GM12878 (cell line): ENCODE results near the gene BHLHE23. TPM values are rescaled to one million over a fixed set of nuclear protein-coding genes. Genes with fewer than 3 reads are reported as not detected.

Source experiments
- BHLHE40 ChIP-seq, 2 experiments: fragments of 450-650 bp in 1 of 2; IDR thresholded peaks; 2 replicates each; pipeline ENCODE4 v1.6.1; 2011 to 2017; ENCODE audit warnings: low read depth in 2 of 2, borderline replicate concordance in 1 of 2, improper control_type of control experiment in 1 of 2, low read length in 1 of 2, mild to moderate bottlenecking in 1 of 2
- CBFB ChIP-seq: IDR thresholded peaks from 2 replicates; pipeline ENCODE4 v1.6.1; 2016; ENCODE audit warnings: antibody characterized with exemption, low read depth
- DPF2 ChIP-seq: fragments of 450-650 bp; IDR thresholded peaks from 2 replicates; pipeline ENCODE4 v1.6.1; 2017; ENCODE audit warnings: mild to moderate bottlenecking
- FOXM1 ChIP-seq: IDR thresholded peaks from 2 replicates; pipeline ENCODE4 v1.6.1; 2012; ENCODE audit warnings: low read depth, mild to moderate bottlenecking, inconsistent platforms, low read length, moderate library complexity
- MTA3 ChIP-seq: IDR thresholded peaks from 2 replicates; pipeline ENCODE4 v1.6.1; 2012; ENCODE audit warnings: low read length, inconsistent platforms, borderline replicate concordance
- MYB ChIP-seq: fragments of 150-350 bp; IDR thresholded peaks from 2 replicates; pipeline ENCODE4 v1.6.1; 2014; ENCODE audit warnings: mild to moderate bottlenecking, low read depth, low read length, borderline replicate concordance
- NFYA ChIP-seq: IDR thresholded peaks from 2 replicates; pipeline ENCODE4 v1.6.1; 2011; ENCODE audit warnings: low read depth, mild to moderate bottlenecking, low read length, improper control_type of control experiment, borderline replicate concordance
- POLR2A ChIP-seq: IDR thresholded peaks from 2 replicates; pipeline ENCODE4 v1.6.1; 2011; ENCODE audit warnings: low read depth, mild to moderate bottlenecking, low read length
- RAD51 ChIP-seq: fragments of 450-650 bp; IDR thresholded peaks from 2 replicates; pipeline ENCODE4 v1.6.1; 2016; ENCODE audit warnings: moderate library complexity, mild to moderate bottlenecking, inconsistent platforms
- RELA ChIP-seq: fragments of 450-650 bp; IDR thresholded peaks from 2 replicates; pipeline ENCODE4 v1.8.0; 2014; ENCODE audit warnings: borderline replicate concordance; ENCODE audit not compliant: partially characterized antibody
- RFX5 ChIP-seq: IDR thresholded peaks from 2 replicates; pipeline ENCODE4 v1.6.1; 2011; ENCODE audit warnings: low read depth, low read length, improper control_type of control experiment
- RUNX3 ChIP-seq: IDR thresholded peaks from 2 replicates; pipeline ENCODE4 v1.6.1; 2012; ENCODE audit warnings: low read length, inconsistent platforms
- SMARCA5 ChIP-seq: fragments of 450-650 bp; IDR thresholded peaks from 2 replicates; pipeline ENCODE4 v1.6.1; 2017; ENCODE audit warnings: mild to moderate bottlenecking
- polyA plus RNA-seq, 11 experiments: library from polyadenylated mRNA; depleted of rRNA in 4 of 11; unstranded in 6 of 11; stranded (reverse) in 5 of 11; fragments of >200 nt; fragmentation: Nextera tagmentation in 4 of 11; fragmentation: Illumina TruSeq in 1 of 11; extraction: Ambion mirVana in 4 of 11; extraction: Trizol in 1 of 11; gene quantifications; 1 replicate in 1 of 11; 2 replicates in 10 of 11; pipeline versions ENCODE4 v1.2.1 to v1.2.3, GENCODE V29; 2011 to 2016; ENCODE audit warnings: inconsistent platforms in 2 of 11, missing spikeins in 2 of 11, low read depth in 1 of 11
- total RNA-seq, 4 experiments: library from RNA; depleted of rRNA in 3 of 4; stranded (reverse); fragments of >200 nt in 3 of 4; fragmentation: Illumina TruSeq in 1 of 4; extraction: Trizol in 1 of 4; gene quantifications; 2 replicates each; pipeline versions ENCODE4 v1.2.1 to v1.2.3, GENCODE V29; 2013 to 2021
- TF ChIP-seq, protein P1 (sequence below): fragments of 450-650 bp; formaldehyde crosslinking; IDR thresholded peaks from 2 replicates; pipeline ENCODE4 v1.4.0; 2022; ENCODE audit warnings: mild to moderate bottlenecking, moderate library complexity
- TF ChIP-seq, protein P2 (sequence below): IDR thresholded peaks from 2 replicates; pipeline ENCODE4 v1.6.1; 2011; ENCODE audit warnings: mild to moderate bottlenecking, low read depth, low read length, moderate library complexity; ENCODE audit not compliant: insufficient replicate concordance
- TF ChIP-seq, protein P3 (sequence below): IDR thresholded peaks from 2 replicates; pipeline ENCODE4 v1.6.1; 2012; ENCODE audit warnings: low read length, inconsistent platforms
- TF ChIP-seq, protein P4 (sequence below): fragments of 150-350 bp; IDR thresholded peaks from 2 replicates; pipeline ENCODE4 v1.6.1; 2014; ENCODE audit warnings: mild to moderate bottlenecking, low read depth, low read length
- TF ChIP-seq, protein P5 (sequence below): fragments of 450-650 bp; IDR thresholded peaks from 2 replicates; pipeline ENCODE4 v1.6.1; 2017; ENCODE audit warnings: mild to moderate bottlenecking, moderate library complexity

Gene BHLHE23
- total and polyA plus RNA-seq, 10 of the 15 experiments (the other 5 are each of a cell fraction or from before 2014, with no cell fraction given) = 0.28 to 0.33 TPM; not detected in 8

DNA sequence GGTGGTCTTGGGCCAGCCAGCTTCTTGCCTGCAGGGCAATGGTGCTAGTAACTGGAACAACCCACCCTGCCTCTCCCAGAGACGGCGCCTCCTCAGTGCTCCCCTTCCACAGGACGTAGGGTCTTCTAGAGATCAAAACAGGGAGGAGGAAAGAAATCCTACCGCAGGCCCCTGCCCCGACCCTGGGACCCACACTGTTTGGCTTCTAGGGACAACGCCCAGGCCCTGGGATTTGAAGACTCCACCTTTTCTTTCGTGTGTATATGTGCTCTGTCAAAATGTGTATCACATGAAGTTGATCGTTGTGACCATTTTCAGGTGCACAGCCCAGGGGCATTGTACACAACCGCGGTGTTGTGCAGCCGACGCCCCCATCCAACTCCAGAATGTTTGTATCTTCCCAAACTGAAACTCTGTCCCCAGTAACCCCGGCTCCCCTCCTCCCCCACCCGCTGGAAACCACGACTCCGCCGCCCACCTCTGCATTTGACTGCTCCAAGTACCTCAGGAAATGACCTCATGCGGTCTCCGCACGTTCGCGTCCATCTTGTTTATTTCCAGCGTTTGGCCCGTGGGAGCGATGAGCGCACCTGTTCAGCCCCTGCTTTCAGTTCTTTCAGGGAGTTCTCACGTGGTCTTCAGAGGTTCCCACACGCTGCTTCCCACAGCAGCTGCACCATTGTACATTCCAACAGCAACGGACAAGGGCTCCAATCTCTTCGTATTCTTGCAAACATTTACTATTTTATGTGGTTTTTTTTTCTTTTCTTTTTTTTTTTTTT is 3.4 kb upstream of the BHLHE23 start (continued):
- TF ChIP-seq BHLHE40 (IDR thresholded peaks at IDR 0.05; ENCODE audit: borderline replicate concordance in 1 of 2, low read depth in 2 of 2, low read length in 1 of 2) (peak; percentile 99 to 100), RFX5 (no peak), MYB (peak; percentile 57; the same call in 1 of the 2 replicates), NFYA (no peak), MTA3 (peak; percentile 77; the same call in 1 of the 2 replicates), SMARCA5 (peak; percentile 60; the same call in 1 of the 2 replicates), RUNX3 (peak; percentile 98), DPF2 (peak; percentile 42), CBFB (peak; percentile 98), RAD51 (peak; percentile 80), RELA (no peak), FOXM1 (peak; percentile 98; the same call in 1 of the 2 replicates), POLR2A (peak; percentile 24; the same call in 1 of the 2 replicates)
- TF ChIP-seq, protein P1, sequence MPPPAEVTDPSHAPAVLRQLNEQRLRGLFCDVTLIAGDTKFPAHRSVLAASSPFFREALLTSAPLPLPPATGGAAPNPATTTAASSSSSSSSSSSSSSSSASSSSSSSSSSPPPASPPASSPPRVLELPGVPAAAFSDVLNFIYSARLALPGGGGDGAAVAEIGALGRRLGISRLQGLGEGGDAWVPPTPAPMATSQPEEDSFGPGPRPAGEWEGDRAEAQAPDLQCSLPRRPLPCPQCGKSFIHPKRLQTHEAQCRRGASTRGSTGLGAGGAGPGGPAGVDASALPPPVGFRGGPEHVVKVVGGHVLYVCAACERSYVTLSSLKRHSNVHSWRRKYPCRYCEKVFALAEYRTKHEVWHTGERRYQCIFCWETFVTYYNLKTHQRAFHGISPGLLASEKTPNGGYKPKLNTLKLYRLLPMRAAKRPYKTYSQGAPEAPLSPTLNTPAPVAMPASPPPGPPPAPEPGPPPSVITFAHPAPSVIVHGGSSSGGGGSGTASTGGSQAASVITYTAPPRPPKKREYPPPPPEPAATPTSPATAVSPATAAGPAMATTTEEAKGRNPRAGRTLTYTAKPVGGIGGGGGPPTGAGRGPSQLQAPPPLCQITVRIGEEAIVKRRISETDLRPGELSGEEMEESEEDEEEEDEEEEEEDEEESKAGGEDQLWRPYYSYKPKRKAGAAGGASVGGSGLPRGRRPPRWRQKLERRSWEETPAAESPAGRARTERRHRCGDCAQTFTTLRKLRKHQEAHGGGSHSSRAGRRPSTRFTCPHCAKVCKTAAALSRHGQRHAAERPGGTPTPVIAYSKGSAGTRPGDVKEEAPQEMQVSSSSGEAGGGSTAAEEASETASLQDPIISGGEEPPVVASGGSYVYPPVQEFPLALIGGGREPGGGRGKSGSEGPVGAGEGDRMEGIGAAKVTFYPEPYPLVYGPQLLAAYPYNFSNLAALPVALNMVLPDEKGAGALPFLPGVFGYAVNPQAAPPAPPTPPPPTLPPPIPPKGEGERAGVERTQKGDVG (CRISPR knock-in tag) = no peak
- TF ChIP-seq, protein P2, sequence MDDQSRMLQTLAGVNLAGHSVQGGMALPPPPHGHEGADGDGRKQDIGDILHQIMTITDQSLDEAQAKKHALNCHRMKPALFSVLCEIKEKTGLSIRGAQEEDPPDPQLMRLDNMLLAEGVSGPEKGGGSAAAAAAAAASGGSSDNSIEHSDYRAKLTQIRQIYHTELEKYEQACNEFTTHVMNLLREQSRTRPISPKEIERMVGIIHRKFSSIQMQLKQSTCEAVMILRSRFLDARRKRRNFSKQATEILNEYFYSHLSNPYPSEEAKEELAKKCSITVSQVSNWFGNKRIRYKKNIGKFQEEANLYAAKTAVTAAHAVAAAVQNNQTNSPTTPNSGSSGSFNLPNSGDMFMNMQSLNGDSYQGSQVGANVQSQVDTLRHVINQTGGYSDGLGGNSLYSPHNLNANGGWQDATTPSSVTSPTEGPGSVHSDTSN = peak; percentile 45
- TF ChIP-seq, protein P3, sequence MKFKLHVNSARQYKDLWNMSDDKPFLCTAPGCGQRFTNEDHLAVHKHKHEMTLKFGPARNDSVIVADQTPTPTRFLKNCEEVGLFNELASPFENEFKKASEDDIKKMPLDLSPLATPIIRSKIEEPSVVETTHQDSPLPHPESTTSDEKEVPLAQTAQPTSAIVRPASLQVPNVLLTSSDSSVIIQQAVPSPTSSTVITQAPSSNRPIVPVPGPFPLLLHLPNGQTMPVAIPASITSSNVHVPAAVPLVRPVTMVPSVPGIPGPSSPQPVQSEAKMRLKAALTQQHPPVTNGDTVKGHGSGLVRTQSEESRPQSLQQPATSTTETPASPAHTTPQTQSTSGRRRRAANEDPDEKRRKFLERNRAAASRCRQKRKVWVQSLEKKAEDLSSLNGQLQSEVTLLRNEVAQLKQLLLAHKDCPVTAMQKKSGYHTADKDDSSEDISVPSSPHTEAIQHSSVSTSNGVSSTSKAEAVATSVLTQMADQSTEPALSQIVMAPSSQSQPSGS = peak; percentile 100
- TF ChIP-seq, protein P4, sequence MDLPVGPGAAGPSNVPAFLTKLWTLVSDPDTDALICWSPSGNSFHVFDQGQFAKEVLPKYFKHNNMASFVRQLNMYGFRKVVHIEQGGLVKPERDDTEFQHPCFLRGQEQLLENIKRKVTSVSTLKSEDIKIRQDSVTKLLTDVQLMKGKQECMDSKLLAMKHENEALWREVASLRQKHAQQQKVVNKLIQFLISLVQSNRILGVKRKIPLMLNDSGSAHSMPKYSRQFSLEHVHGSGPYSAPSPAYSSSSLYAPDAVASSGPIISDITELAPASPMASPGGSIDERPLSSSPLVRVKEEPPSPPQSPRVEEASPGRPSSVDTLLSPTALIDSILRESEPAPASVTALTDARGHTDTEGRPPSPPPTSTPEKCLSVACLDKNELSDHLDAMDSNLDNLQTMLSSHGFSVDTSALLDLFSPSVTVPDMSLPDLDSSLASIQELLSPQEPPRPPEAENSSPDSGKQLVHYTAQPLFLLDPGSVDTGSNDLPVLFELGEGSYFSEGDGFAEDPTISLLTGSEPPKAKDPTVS = no peak
- TF ChIP-seq, protein P5, sequence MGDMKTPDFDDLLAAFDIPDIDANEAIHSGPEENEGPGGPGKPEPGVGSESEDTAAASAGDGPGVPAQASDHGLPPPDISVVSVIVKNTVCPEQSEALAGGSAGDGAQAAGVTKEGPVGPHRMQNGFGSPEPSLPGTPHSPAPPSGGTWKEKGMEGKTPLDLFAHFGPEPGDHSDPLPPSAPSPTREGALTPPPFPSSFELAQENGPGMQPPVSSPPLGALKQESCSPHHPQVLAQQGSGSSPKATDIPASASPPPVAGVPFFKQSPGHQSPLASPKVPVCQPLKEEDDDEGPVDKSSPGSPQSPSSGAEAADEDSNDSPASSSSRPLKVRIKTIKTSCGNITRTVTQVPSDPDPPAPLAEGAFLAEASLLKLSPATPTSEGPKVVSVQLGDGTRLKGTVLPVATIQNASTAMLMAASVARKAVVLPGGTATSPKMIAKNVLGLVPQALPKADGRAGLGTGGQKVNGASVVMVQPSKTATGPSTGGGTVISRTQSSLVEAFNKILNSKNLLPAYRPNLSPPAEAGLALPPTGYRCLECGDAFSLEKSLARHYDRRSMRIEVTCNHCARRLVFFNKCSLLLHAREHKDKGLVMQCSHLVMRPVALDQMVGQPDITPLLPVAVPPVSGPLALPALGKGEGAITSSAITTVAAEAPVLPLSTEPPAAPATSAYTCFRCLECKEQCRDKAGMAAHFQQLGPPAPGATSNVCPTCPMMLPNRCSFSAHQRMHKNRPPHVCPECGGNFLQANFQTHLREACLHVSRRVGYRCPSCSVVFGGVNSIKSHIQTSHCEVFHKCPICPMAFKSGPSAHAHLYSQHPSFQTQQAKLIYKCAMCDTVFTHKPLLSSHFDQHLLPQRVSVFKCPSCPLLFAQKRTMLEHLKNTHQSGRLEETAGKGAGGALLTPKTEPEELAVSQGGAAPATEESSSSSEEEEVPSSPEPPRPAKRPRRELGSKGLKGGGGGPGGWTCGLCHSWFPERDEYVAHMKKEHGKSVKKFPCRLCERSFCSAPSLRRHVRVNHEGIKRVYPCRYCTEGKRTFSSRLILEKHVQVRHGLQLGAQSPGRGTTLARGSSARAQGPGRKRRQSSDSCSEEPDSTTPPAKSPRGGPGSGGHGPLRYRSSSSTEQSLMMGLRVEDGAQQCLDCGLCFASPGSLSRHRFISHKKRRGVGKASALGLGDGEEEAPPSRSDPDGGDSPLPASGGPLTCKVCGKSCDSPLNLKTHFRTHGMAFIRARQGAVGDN = peak; percentile 38; the same call in 1 of the 2 replicates
